Brain microvascular endothelial cell (primary cell): ENCODE results near the gene CREB3L2.
"Not testable (repeated sequence)": the region's sequence is repeated elsewhere in the genome, so short reads cannot be mapped to it uniquely, and the experiment has no call there.

Experiments used
- DNase-seq: peaks from one replicate; pipeline ENCODE4 v3.0.0-alpha.2; 2020
- H3K27ac ChIP-seq: fragments of 250-450 bp; sonication (Bioruptor Pico); 2 replicates; pipeline ENCODE4 v1.5.1; 2020; ENCODE audit warnings: mild to moderate bottlenecking, moderate library complexity
- H3K27me3 ChIP-seq: fragments of 250-450 bp; sonication (Bioruptor Pico); replicated peaks from 2 replicates; pipeline ENCODE4 v1.5.1; 2020; ENCODE audit warnings: mild to moderate bottlenecking
- H3K36me3 ChIP-seq: fragments of 250-450 bp; sonication (Bioruptor Pico); replicated peaks from 2 replicates; pipeline ENCODE4 v1.5.1; 2020; ENCODE audit warnings: mild to moderate bottlenecking
- H3K4me3 ChIP-seq: 2 replicates; pipeline ENCODE4 v1.5.1; 2011; ENCODE audit warnings: low read depth, mild to moderate bottlenecking, control low read depth, low read length, moderate library complexity
- in situ Hi-C: cut with HindIII; loops from 2 replicates; pipeline ENCODE4 v1.10.0; 2017; ENCODE audit warnings: low sequenced_read_pairs, low pct_ligation_motif_present
- TF ChIP-seq, protein P1 (sequence below): IDR thresholded peaks from 2 replicates; pipeline ENCODE4 v1.5.1; 2011; ENCODE audit warnings: low read depth, mild to moderate bottlenecking, moderate library complexity, low read length, control low read depth, inconsistent platforms; ENCODE audit errors: missing control alignments

Gene CREB3L2

DNA sequence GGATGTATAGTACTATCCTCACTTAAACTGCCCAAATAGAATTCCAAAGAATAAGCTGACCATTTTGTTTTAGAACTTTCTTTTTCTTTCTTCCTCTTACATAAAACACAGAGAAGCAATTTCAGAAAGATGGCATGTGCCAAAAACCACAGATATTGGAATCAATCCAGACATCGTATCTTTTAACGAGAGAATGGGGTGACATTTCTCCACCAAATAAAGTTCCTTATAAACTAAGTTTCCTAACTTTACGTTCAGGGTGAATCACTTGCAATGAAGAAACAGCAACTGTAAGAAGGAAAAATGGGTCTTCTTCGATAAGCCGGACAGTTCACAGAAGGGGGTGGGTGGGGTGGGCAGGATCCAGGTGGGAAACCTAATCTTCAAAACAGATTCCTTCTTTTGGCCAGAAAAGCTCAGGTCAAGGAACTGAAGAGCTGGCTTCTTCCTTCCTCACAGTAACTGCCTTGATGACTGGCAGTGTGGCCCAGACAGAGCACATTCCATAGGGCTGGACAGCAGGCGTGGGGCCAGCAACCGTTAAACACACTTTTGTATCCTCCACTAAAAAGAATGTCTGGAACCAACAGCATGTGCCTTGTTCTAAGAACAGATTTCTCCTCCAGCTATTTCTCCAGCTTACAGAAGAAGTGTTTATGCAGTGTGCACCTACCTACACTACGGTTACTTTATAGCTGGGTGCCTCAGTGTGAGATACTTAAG, 31.5 kb downstream of the CREB3L2 start:
- H3K4me3 ChIP-seq: no peak overlapping the region
- no peaks in the 10 kb centered on the region for H3K27me3 ChIP-seq
- peak; percentile 88 for DNase-seq
- in situ Hi-C loops: no loop called here
- peak overlapping the region; percentile 83 for H3K27ac ChIP-seq
- TF ChIP-seq, protein P1, sequence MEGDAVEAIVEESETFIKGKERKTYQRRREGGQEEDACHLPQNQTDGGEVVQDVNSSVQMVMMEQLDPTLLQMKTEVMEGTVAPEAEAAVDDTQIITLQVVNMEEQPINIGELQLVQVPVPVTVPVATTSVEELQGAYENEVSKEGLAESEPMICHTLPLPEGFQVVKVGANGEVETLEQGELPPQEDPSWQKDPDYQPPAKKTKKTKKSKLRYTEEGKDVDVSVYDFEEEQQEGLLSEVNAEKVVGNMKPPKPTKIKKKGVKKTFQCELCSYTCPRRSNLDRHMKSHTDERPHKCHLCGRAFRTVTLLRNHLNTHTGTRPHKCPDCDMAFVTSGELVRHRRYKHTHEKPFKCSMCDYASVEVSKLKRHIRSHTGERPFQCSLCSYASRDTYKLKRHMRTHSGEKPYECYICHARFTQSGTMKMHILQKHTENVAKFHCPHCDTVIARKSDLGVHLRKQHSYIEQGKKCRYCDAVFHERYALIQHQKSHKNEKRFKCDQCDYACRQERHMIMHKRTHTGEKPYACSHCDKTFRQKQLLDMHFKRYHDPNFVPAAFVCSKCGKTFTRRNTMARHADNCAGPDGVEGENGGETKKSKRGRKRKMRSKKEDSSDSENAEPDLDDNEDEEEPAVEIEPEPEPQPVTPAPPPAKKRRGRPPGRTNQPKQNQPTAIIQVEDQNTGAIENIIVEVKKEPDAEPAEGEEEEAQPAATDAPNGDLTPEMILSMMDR: no peak
- H3K36me3 ChIP-seq: peaks cover 11% of the 10 kb centered on the region

GRCh38 chr7:137969828-137970227, 32.1 kb downstream of the CREB3L2 start:
- in situ Hi-C loops: no loop called here
- Histone ChIP-seq H3K4me3 (no peak overlapping the region), H3K27ac (peak overlapping the region; percentile 83), H3K36me3 (peaks cover 11% of the 10 kb centered on the region), H3K27me3 (no peaks in the 10 kb centered on the region)
- TF ChIP-seq, protein P1: no peak
- no peak for DNase-seq

DNA sequence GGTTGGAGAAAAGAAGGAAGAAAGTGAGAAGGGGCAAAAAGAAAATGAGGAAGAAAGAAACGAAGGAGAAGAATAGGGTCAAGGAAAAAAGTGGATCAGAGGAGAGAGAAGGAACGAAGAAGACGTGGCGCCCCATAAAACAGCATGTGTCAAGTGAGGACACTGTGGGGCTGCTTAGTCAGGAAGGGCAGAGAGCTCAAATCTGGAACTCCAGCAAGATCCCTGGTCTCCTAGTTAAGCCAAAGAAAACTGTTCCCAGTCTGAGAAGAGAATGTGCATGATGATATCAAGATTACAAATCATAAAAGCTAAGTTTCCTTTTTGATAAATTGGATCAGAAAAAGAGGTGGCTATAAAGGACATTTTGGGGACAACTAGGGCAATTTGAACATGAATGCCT, 33.0 kb downstream of the CREB3L2 start:
- in situ Hi-C loops: no loop called here
- no peaks in the 10 kb centered on the region for H3K27me3 ChIP-seq
- peaks cover 11% of the 10 kb centered on the region for H3K36me3 ChIP-seq
- TF ChIP-seq, protein P1: no peak
- DNase-seq: no peak
- H3K4me3 ChIP-seq: no peak overlapping the region
- peak overlapping the region; percentile 78 for H3K27ac ChIP-seq

GRCh38 chr7:137968339-137968738, 33.5 kb downstream of the CREB3L2 start:
- H3K4me3 ChIP-seq, DNase-seq, H3K27me3 ChIP-seq, in situ Hi-C loops: not testable (repeated sequence)
- H3K36me3 ChIP-seq: peaks cover 11% of the 10 kb centered on the region
- H3K27ac ChIP-seq: peak overlapping the region; percentile 78

GRCh38 chr7:137967143-137968018, 34.5 kb downstream of the CREB3L2 start:
- peak overlapping the region; percentile 78 for H3K27ac ChIP-seq
- H3K27me3 ChIP-seq: no peaks in the 10 kb centered on the region
- DNase-seq: peak; percentile 65
- no peak overlapping the region for H3K4me3 ChIP-seq
- in situ Hi-C loops: no loop called here
- TF ChIP-seq, protein P1: no peak
- peaks cover 13% of the 10 kb centered on the region for H3K36me3 ChIP-seq

DNA sequence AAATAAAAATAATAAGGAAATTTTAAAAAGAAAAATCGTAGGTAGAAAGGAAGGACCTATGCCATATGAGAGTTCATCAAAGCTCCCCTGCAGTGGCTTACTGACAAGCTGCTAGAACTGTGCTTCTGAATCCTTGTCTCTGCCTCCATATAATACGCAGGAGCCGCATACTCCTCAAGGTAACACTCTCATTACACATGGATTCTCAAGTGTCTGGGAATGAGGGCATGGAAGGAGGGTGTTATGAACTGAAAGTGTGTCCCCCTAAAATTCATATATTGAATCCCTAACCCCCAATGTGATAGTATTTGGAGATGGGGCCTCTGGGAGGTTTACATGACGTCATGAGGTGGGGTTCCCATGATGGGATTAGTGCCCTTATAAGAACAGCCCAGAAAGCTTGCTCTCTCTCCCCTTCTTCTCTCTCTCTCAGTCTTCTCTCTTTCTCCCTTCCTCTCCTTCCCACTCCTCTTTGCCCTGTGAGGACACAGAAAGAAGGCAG, 35.2 kb downstream of the CREB3L2 start:
- Histone ChIP-seq H3K27me3 (no peaks in the 10 kb centered on the region), H3K4me3 (no peak overlapping the region), H3K27ac (peak overlapping the region; percentile 78), H3K36me3 (peaks cover 13% of the 10 kb centered on the region)
- in situ Hi-C loops: no loop called here
- no peak for DNase-seq
- TF ChIP-seq, protein P1: no peak
